ENCODE data around the gene NOVA2. TPM values are rescaled to one million over a fixed set of nuclear protein-coding genes. Genes with fewer than 3 reads are reported as not detected.

Gene NOVA2
- total RNA-seq, 1 experiment from 2014 or later, result 2.5 TPM

GRCh38 chr19:45918721-45919120 lies 54.9 kb downstream of the NOVA2 start:
- Histone ChIP-seq H3K9me3 (ENCODE audit: control insufficient read depth in 1 of 2, insufficient read depth in 1 of 2, low read depth in 1 of 2, low read length in 2 of 2) (no peaks in the 10 kb centered on the region), H3K27ac (ENCODE audit: low read depth, low read length) (no peak overlapping the region), H3K9ac (ENCODE audit: low read length) (no peak overlapping the region), H3K79me2 (ENCODE audit: insufficient read depth, low read length) (no peaks in the 10 kb centered on the region), H3K36me3 (ENCODE audit: control insufficient read depth in 1 of 2, insufficient read depth in 2 of 2, low read length in 2 of 2) (no peaks in the 10 kb centered on the region), H4K20me1 (ENCODE audit: insufficient read depth) (no peaks in the 10 kb centered on the region), H2AFZ (ENCODE audit: low read depth, low read length, poor library complexity, severe bottlenecking) (no peak overlapping the region), H3K27me3 (ENCODE audit: insufficient read depth, low read length) (no peaks in the 10 kb centered on the region), H3K4me1 (ENCODE audit: control insufficient read depth in 1 of 2, insufficient read depth in 2 of 2, low read length in 2 of 2) (peaks cover 4 to 9% of the 10 kb centered on the region in 2 experiments; a peak in 3 of 4 replicates), H3K4me3 (replicated peaks in 1 of 2; ENCODE audit: low read depth in 1 of 2, low read length in 2 of 2) (no peak overlapping the region), H3K4me2 (ENCODE audit: low read length) (no peak overlapping the region), H3K9me2 (ENCODE audit: insufficient read depth) (no peaks in the 10 kb centered on the region)
- ChIA-PET POLR2A (no interaction called here), CTCF (no interaction called here), RAD21 (ENCODE audit: low non-redundant PET in 1 of 2, low total read pairs in 2 of 2, uncharacterized antibody in 2 of 2, unreplicated experiment in 2 of 2) (no interaction called here)
- no peak for DNase-seq (ENCODE audit: low read depth, low spot score)
- no peak for ATAC-seq
- TF ChIP-seq YY1 (IDR thresholded peaks at IDR 0.05; ENCODE audit: extremely low read depth, insufficient replicate concordance, low read depth, low read length) (no peak), JUND (IDR thresholded peaks at IDR 0.05) (no peak)
- no TSS peak for BruUV-seq (replicated peaks)
- intact Hi-C loops (cut with micrococcal nuclease), result no loop called here

DNA sequence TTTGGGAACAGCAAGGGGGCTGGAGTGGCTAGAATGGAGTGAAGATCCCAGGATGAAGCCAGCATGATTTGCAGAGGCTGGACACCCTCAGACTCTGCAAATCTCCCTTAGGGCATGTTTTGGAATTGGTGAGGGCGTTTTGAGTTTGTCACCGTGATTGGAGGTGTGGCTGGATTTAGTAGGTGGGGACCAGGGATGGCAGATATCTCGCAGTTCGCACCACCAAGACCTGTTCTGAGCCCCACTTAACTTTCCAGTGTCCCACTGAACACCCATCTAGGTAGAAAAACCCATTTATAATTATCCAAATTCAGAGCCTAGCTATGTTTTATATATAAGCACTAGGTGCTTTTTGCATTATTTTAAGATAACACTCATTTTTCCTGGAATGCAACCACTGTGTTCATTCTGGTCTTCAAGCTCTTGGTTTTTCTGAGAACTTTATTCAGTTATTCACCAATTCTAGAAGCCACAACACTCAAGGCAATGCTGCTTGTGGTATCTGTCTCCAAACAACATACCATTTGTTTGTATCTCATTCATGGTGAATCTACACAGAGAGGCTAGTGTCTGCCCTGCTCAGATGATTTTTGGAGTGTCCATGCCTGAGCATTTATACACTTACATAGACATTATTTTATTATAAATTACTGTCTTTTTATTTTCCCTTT lies 56.1 kb downstream of the NOVA2 start:
- intact Hi-C loops (cut with micrococcal nuclease), result no loop called here
- no peaks in the 10 kb centered on the region for H3K79me2 ChIP-seq (ENCODE audit: insufficient read depth, low read length)
- no peak for DNase-seq (ENCODE audit: low read depth, low spot score)
- TF ChIP-seq, protein P1, sequence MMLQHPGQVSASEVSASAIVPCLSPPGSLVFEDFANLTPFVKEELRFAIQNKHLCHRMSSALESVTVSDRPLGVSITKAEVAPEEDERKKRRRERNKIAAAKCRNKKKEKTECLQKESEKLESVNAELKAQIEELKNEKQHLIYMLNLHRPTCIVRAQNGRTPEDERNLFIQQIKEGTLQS (IDR thresholded peaks at IDR 0.05), result no peak
- TF ChIP-seq ZNF274 (IDR thresholded peaks at IDR 0.05; ENCODE audit: low read depth, low read length), result no peak
- no peak for TF ChIP-seq ELF1 (IDR thresholded peaks at IDR 0.05; ENCODE audit: borderline replicate concordance, low read depth)
- TF ChIP-seq YY1 (IDR thresholded peaks at IDR 0.05; ENCODE audit: extremely low read depth, insufficient replicate concordance, low read depth, low read length), result no peak
- no peak for TF ChIP-seq EGR1 (IDR thresholded peaks at IDR 0.05; ENCODE audit: low read depth)
- no peak for TF ChIP-seq MAX (IDR thresholded peaks at IDR 0.05)
- TF ChIP-seq SRF (IDR thresholded peaks at IDR 0.05; ENCODE audit: low read depth), result no peak
- TF ChIP-seq, protein P2, sequence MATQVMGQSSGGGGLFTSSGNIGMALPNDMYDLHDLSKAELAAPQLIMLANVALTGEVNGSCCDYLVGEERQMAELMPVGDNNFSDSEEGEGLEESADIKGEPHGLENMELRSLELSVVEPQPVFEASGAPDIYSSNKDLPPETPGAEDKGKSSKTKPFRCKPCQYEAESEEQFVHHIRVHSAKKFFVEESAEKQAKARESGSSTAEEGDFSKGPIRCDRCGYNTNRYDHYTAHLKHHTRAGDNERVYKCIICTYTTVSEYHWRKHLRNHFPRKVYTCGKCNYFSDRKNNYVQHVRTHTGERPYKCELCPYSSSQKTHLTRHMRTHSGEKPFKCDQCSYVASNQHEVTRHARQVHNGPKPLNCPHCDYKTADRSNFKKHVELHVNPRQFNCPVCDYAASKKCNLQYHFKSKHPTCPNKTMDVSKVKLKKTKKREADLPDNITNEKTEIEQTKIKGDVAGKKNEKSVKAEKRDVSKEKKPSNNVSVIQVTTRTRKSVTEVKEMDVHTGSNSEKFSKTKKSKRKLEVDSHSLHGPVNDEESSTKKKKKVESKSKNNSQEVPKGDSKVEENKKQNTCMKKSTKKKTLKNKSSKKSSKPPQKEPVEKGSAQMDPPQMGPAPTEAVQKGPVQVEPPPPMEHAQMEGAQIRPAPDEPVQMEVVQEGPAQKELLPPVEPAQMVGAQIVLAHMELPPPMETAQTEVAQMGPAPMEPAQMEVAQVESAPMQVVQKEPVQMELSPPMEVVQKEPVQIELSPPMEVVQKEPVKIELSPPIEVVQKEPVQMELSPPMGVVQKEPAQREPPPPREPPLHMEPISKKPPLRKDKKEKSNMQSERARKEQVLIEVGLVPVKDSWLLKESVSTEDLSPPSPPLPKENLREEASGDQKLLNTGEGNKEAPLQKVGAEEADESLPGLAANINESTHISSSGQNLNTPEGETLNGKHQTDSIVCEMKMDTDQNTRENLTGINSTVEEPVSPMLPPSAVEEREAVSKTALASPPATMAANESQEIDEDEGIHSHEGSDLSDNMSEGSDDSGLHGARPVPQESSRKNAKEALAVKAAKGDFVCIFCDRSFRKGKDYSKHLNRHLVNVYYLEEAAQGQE (IDR thresholded peaks at IDR 0.05; ENCODE audit: low read depth), result no peak
- ChIA-PET RAD21 (ENCODE audit: low non-redundant PET in 1 of 2, low total read pairs in 2 of 2, uncharacterized antibody in 2 of 2, unreplicated experiment in 2 of 2) (no interaction called here), POLR2A (interaction anchor here (0.7 to 1.3 kb wide), 2 partner anchors 10 to 243 kb away, joined by 3 read pairs; no protein-coding TSS in a partner anchor), CTCF (no interaction called here)
- H3K4me2 ChIP-seq (ENCODE audit: low read length), result no peak overlapping the region
- H3K4me1 ChIP-seq (ENCODE audit: control insufficient read depth in 1 of 2, insufficient read depth in 2 of 2, low read length in 2 of 2), result peaks cover 4 to 12% of the 10 kb centered on the region in 2 experiments; a peak in 3 of 4 replicates
- H2AFZ ChIP-seq (ENCODE audit: low read depth, low read length, poor library complexity, severe bottlenecking), result no peak overlapping the region
- H3K9me2 ChIP-seq (ENCODE audit: insufficient read depth), result no peaks in the 10 kb centered on the region
- H4K20me1 ChIP-seq (ENCODE audit: insufficient read depth), result no peaks in the 10 kb centered on the region
- H3K36me3 ChIP-seq (ENCODE audit: control insufficient read depth in 1 of 2, insufficient read depth in 2 of 2, low read length in 2 of 2), result no peaks in the 10 kb centered on the region
- H3K27ac ChIP-seq (ENCODE audit: low read depth, low read length), result no peak overlapping the region
- no peak overlapping the region for H3K9ac ChIP-seq (ENCODE audit: low read length)
- H3K4me3 ChIP-seq (replicated peaks in 1 of 2; ENCODE audit: low read depth in 1 of 2, low read length in 2 of 2), result no peak overlapping the region
- no TSS peak for BruUV-seq (replicated peaks)
- no peak for ATAC-seq
- H3K27me3 ChIP-seq (ENCODE audit: insufficient read depth, low read length), result no peaks in the 10 kb centered on the region
- H3K9me3 ChIP-seq (ENCODE audit: control insufficient read depth in 1 of 2, insufficient read depth in 1 of 2, low read depth in 1 of 2, low read length in 2 of 2), result no peaks in the 10 kb centered on the region
